GM12801 (cell line): ENCODE data around the gene MYO1G.

Source experiments
- CTCF ChIP-seq: IDR thresholded peaks from one replicate; pipeline ENCODE4 v1.5.1; 2011; ENCODE audit warnings: control low read depth; ENCODE audit not compliant: insufficient read length; ENCODE audit errors: extremely low read depth

Gene MYO1G

GRCh38 chr7:45003789-45004188, 25.0 kb upstream of the MYO1G start:
- no peak for TF ChIP-seq CTCF

- no peak for TF ChIP-seq CTCF
These were observed 23.0 kb upstream of the MYO1G start for GRCh38 chr7:45001826-45002225.

- TF ChIP-seq CTCF, result no peak
These were observed 22.4 kb upstream of the MYO1G start for GRCh38 chr7:45001138-45001694.

GRCh38 chr7:45000093-45001032, 21.5 kb upstream of the MYO1G start, which contains the start of gene CCM2:
Gene CCM2, plus strand, starts transcription at chr7:45000201. Its CDS starts 133 bp downstream, at chr7:45000334.
- TF ChIP-seq CTCF, result no peak

- no peak for TF ChIP-seq CTCF
These were observed 20.7 kb upstream of the MYO1G start for GRCh38 chr7:44999245-45000092.

GRCh38 chr7:44998153-44998871, 19.5 kb upstream of the MYO1G start:
- no peak for TF ChIP-seq CTCF
